GM10266 (cell line): ENCODE results near the gene FMO5.

Experiments
- DNase-seq: peaks from one replicate; pipeline ENCODE4 v3.0.0; 2012; ENCODE audit errors: extremely low spot score
- CTCF ChIP-seq: IDR thresholded peaks from 2 replicates; pipeline ENCODE4 v1.5.1; 2012; ENCODE audit warnings: mild to moderate bottlenecking, low read depth; ENCODE audit not compliant: control insufficient read depth, insufficient read depth; ENCODE audit errors: missing control alignments

FMO5 gene

GRCh38 chr1:147223740-147224615 lies 1.2 kb downstream of the FMO5 start:
- no peak for TF ChIP-seq CTCF
- no peak for DNase-seq

- no peak for TF ChIP-seq CTCF
- DNase-seq, result no peak
Measured at GRCh38 chr1:147218606-147219005, 6.5 kb downstream of the FMO5 start.

GRCh38 chr1:147217141-147217540 lies 8.0 kb downstream of the FMO5 start:
- TF ChIP-seq CTCF, result no peak
- no peak for DNase-seq

- TF ChIP-seq CTCF, result no peak
- DNase-seq, result no peak
Measured at GRCh38 chr1:147216124-147216523, 9.0 kb downstream of the FMO5 start.

GRCh38 chr1:147215540-147215916 lies 9.6 kb downstream of the FMO5 start:
- DNase-seq, result no peak
- no peak for TF ChIP-seq CTCF

- no peak for DNase-seq
- no peak for TF ChIP-seq CTCF
Measured at GRCh38 chr1:147214842-147215539, 10.1 kb downstream of the FMO5 start.

- TF ChIP-seq CTCF, result no peak
- no peak for DNase-seq
Measured at GRCh38 chr1:147214325-147214724, 10.8 kb downstream of the FMO5 start.
